H1 (cell line): Measurements from ENCODE around the gene BAHD1. TPM values are rescaled to one million over a fixed set of nuclear protein-coding genes. Genes with fewer than 3 reads are reported as not detected.

ENCODE experiments used
- CTCF ChIA-PET: fragments of 300-600 bp; sonication (Branson Sonifier 250); formaldehyde crosslinking; loops from one replicate; lab custom pipeline; 2021; ENCODE audit not compliant: partially characterized antibody; lab: Charles Lee
- POLR2A ChIA-PET: fragments of 300-600 bp; sonication (Branson Sonifier 250); formaldehyde crosslinking; loops from one replicate; lab custom pipeline; 2021; ENCODE audit warnings: inconsistent platforms; ENCODE audit not compliant: partially characterized antibody; lab: Charles Lee
- DNase-seq, 2 experiments: peaks; one replicate each; pipeline versions ENCODE4 v3.0.0 to v3.0.0-alpha.2; 2010 to 2022; ENCODE audit warnings: low spot score in 2 of 2, low read depth in 1 of 2, mixed read lengths in 1 of 2
- FAIRE-seq: peaks from 2 replicates; lab custom pipeline; 2011; peaks lifted over from hg19 to GRCh38; lab: Jason Lieb, UNC
- H2AFZ ChIP-seq: 2 replicates; pipeline ENCODE4 v1.8.1; 2012; ENCODE audit warnings: low read length, inconsistent platforms
- H2AK5ac ChIP-seq: 2 replicates; pipeline ENCODE4 v1.6.1; 2013; ENCODE audit warnings: low read depth, low read length
- H2BK120ac ChIP-seq: replicated peaks from 2 replicates; pipeline ENCODE3; 2013; ENCODE audit warnings: low read depth, low read length, inconsistent platforms
- H2BK12ac ChIP-seq: 2 replicates; pipeline ENCODE4 v1.6.1; 2013; ENCODE audit warnings: low read depth, low read length
- H2BK15ac ChIP-seq: 2 replicates; pipeline ENCODE4 v1.6.1; 2013; ENCODE audit warnings: low read length
- H2BK20ac ChIP-seq: 2 replicates; pipeline ENCODE4 v1.6.1; 2013; ENCODE audit warnings: low read length
- H2BK5ac ChIP-seq: 2 replicates; pipeline ENCODE4 v1.6.1; 2013; ENCODE audit warnings: low read depth, low read length
- H3K14ac ChIP-seq: 2 replicates; pipeline ENCODE4 v1.6.1; 2013; ENCODE audit warnings: inconsistent platforms; ENCODE audit not compliant: insufficient read length
- H3K18ac ChIP-seq: 2 replicates; pipeline ENCODE4 v1.6.1; 2013; ENCODE audit warnings: low read length; ENCODE audit errors: extremely low read depth
- H3K23ac ChIP-seq: 2 replicates; pipeline ENCODE4 v1.6.1; 2013; ENCODE audit warnings: inconsistent platforms; ENCODE audit not compliant: insufficient read length
- H3K23me2 ChIP-seq: 2 replicates; pipeline ENCODE4 v1.6.1; 2013; ENCODE audit warnings: low read depth, low read length
- H3K27ac ChIP-seq: 2 replicates; pipeline ENCODE4 v1.6.1; 2011; ENCODE audit warnings: low read depth, low read length, inconsistent platforms
- H3K27me3 ChIP-seq, 4 experiments: replicated peaks in 1 of 4; 1 replicate in 1 of 4; 2 replicates in 3 of 4; pipeline versions ENCODE4 v1.6.1 to v1.8.1; 2011 to 2013; ENCODE audit warnings: low read length in 3 of 4, mild to moderate bottlenecking in 3 of 4, inconsistent platforms in 2 of 4, mixed read lengths in 2 of 4, moderate library complexity in 1 of 4; ENCODE audit not compliant: control insufficient read depth in 3 of 4, insufficient read depth in 3 of 4; ENCODE audit errors: extremely low read depth in 1 of 4
- H3K36me3 ChIP-seq, 4 experiments: 2 replicates each; pipeline versions ENCODE4 v1.6.1 to v1.8.1; 2011 to 2013; ENCODE audit warnings: mild to moderate bottlenecking in 4 of 4, low read length in 3 of 4, moderate library complexity in 2 of 4, control low read depth in 1 of 4, inconsistent platforms in 1 of 4; ENCODE audit not compliant: insufficient read depth in 4 of 4, control insufficient read depth in 2 of 4
- H3K4ac ChIP-seq: replicated peaks from 2 replicates; pipeline ENCODE3; 2013; ENCODE audit warnings: low read length, low read depth, mixed read lengths, inconsistent platforms; ENCODE audit not compliant: insufficient read length
- H3K4me1 ChIP-seq, 4 experiments: replicated peaks in 1 of 4; 1 replicate in 1 of 4; 2 replicates in 3 of 4; pipeline versions ENCODE4 v1.6.1 to v1.8.1; 2011 to 2013; ENCODE audit warnings: low read length in 3 of 4, inconsistent platforms in 2 of 4, mixed read lengths in 1 of 4; ENCODE audit not compliant: insufficient read depth in 4 of 4, control insufficient read depth in 3 of 4
- H3K4me2 ChIP-seq, 2 experiments: 2 replicates each; pipeline versions ENCODE4 v1.6.1 to v1.8.1; 2011 to 2013; ENCODE audit warnings: low read depth in 2 of 2, low read length in 2 of 2, control low read depth in 1 of 2, inconsistent platforms in 1 of 2, mild to moderate bottlenecking in 1 of 2; ENCODE audit not compliant: insufficient read depth in 1 of 2
- H3K4me3 ChIP-seq, 4 experiments: fragments of 200-600, 300-600 bp in 1 of 4; sonication (generic), shearing (Covaris generic), sonication (Bioruptor Twin) in 1 of 4; 2 replicates each; pipeline versions ENCODE4 v1.5.1 to v1.8.1; 2011 to 2016; ENCODE audit warnings: low read length in 4 of 4, low read depth in 3 of 4, control low read depth in 2 of 4, inconsistent platforms in 2 of 4, mild to moderate bottlenecking in 2 of 4, mixed read lengths in 1 of 4, moderate library complexity in 1 of 4; ENCODE audit not compliant: insufficient read depth in 2 of 4; ENCODE audit errors: extremely low read depth in 1 of 4
- H3K56ac ChIP-seq: replicated peaks from 2 replicates; pipeline ENCODE3; 2013; ENCODE audit warnings: low read depth, mild to moderate bottlenecking, mixed read lengths, low read length, inconsistent platforms; ENCODE audit not compliant: insufficient read length
- H3K79me1 ChIP-seq: 2 replicates; pipeline ENCODE4 v1.6.1; 2013; ENCODE audit warnings: low read depth, low read length, control low read depth
- H3K79me2 ChIP-seq, 2 experiments: 2 replicates each; pipeline versions ENCODE4 v1.6.1 to v1.8.1; 2012 to 2013; ENCODE audit warnings: low read length in 2 of 2, mild to moderate bottlenecking in 2 of 2, inconsistent platforms in 1 of 2; ENCODE audit not compliant: insufficient read depth in 2 of 2, control insufficient read depth in 1 of 2
- H3K9ac ChIP-seq, 4 experiments: replicated peaks in 1 of 4; 1 replicate in 1 of 4; 2 replicates in 3 of 4; pipeline versions ENCODE4 v1.6.1 to v1.8.1; 2011 to 2013; ENCODE audit warnings: low read depth in 3 of 4, low read length in 3 of 4, control low read depth in 2 of 4, mild to moderate bottlenecking in 2 of 4, moderate library complexity in 2 of 4, inconsistent platforms in 1 of 4; ENCODE audit errors: extremely low read depth in 1 of 4
- H3K9me3 ChIP-seq, 2 experiments: 2 replicates each; pipeline versions ENCODE4 v1.6.1 to v1.8.1; 2012 to 2013; ENCODE audit warnings: mild to moderate bottlenecking in 2 of 2, moderate library complexity in 2 of 2, control low read depth in 1 of 2, inconsistent platforms in 1 of 2, low read depth in 1 of 2, low read length in 1 of 2, mixed read lengths in 1 of 2; ENCODE audit not compliant: insufficient read depth in 2 of 2
- H4K20me1 ChIP-seq, 2 experiments: replicated peaks in 1 of 2; 2 replicates each; pipeline versions ENCODE3 to v1.8.1; 2011 to 2013; ENCODE audit warnings: inconsistent platforms in 2 of 2, low read length in 2 of 2, mild to moderate bottlenecking in 1 of 2; ENCODE audit not compliant: insufficient read depth in 2 of 2, control insufficient read depth in 1 of 2
- H4K5ac ChIP-seq: 2 replicates; pipeline ENCODE4 v1.6.1; 2013; ENCODE audit warnings: low read length, low read depth, mixed read lengths, inconsistent platforms; ENCODE audit not compliant: insufficient read length
- H4K8ac ChIP-seq: 2 replicates; pipeline ENCODE4 v1.8.0; 2013; ENCODE audit warnings: mild to moderate bottlenecking, moderate library complexity, low read length, inconsistent platforms; ENCODE audit not compliant: insufficient read depth; ENCODE audit errors: extremely low read depth
- H4K91ac ChIP-seq: replicated peaks from 2 replicates; pipeline ENCODE3; 2013; ENCODE audit warnings: low read length, mixed read lengths, inconsistent platforms; ENCODE audit not compliant: insufficient read length
- EP300 ChIP-seq, 2 experiments: IDR thresholded peaks; 1 replicate in 1 of 2; 2 replicates in 1 of 2; pipeline ENCODE4 v1.6.1; 2011 to 2012; ENCODE audit warnings: low read depth in 2 of 2, low read length in 2 of 2, mild to moderate bottlenecking in 2 of 2, borderline replicate concordance in 1 of 2, inconsistent platforms in 1 of 2, moderate library complexity in 1 of 2
- FOSL1 ChIP-seq: IDR thresholded peaks from 2 replicates; pipeline ENCODE4 v1.6.1; 2011; ENCODE audit warnings: mild to moderate bottlenecking, low read depth, low read length, moderate library complexity; ENCODE audit not compliant: insufficient read depth
- GABPA ChIP-seq: IDR thresholded peaks from 2 replicates; pipeline ENCODE4 v1.6.1; 2011; ENCODE audit warnings: mild to moderate bottlenecking, low read length, moderate library complexity, borderline replicate concordance; ENCODE audit not compliant: insufficient read depth
- GTF2F1 ChIP-seq: IDR thresholded peaks from 2 replicates; pipeline ENCODE4 v1.6.1; 2012; ENCODE audit warnings: low read depth, low read length, improper control_type of control experiment, borderline replicate concordance
- KDM1A ChIP-seq: fragments of 200-600, 300-600 bp; sonication (generic); IDR thresholded peaks from 2 replicates; pipeline ENCODE4 v1.7.1; 2016; ENCODE audit warnings: mild to moderate bottlenecking, low read length, borderline replicate concordance
- NANOG ChIP-seq: IDR thresholded peaks from 2 replicates; pipeline ENCODE4 v1.6.1; 2011; ENCODE audit warnings: low read length, low read depth, mild to moderate bottlenecking, inconsistent platforms; ENCODE audit not compliant: insufficient read depth, poor library complexity, severe bottlenecking
- PHF8 ChIP-seq: fragments of 200-600 bp; sonication (generic); conservative IDR thresholded peaks from 2 replicates; pipeline ENCODE4 v1.7.1; 2012; ENCODE audit warnings: low read depth, mild to moderate bottlenecking, inconsistent platforms, low read length, moderate library complexity
- POLR2A ChIP-seq, 2 experiments: IDR thresholded peaks; 1 replicate in 1 of 2; 2 replicates in 1 of 2; pipeline ENCODE4 v1.6.1; 2011; ENCODE audit warnings: low read depth in 2 of 2, low read length in 2 of 2, mild to moderate bottlenecking in 2 of 2; ENCODE audit errors: control extremely low read depth in 1 of 2
- SRF ChIP-seq: IDR thresholded peaks from 2 replicates; pipeline ENCODE4 v1.6.1; 2011; ENCODE audit warnings: mild to moderate bottlenecking, low read depth, low read length, moderate library complexity
- TCF12 ChIP-seq: IDR thresholded peaks from 2 replicates; pipeline ENCODE4 v1.6.1; 2011; ENCODE audit warnings: low read depth, mild to moderate bottlenecking, low read length
- YY1 ChIP-seq: IDR thresholded peaks from 2 replicates; pipeline ENCODE4 v1.6.1; 2011; ENCODE audit warnings: low read depth, mild to moderate bottlenecking, low read length
- polyA plus RNA-seq, 7 experiments: library from polyadenylated mRNA; depleted of rRNA in 3 of 7; stranded (reverse) in 5 of 7; unstranded in 2 of 7; fragments of >200 nt in 5 of 7; fragments of 200-250 nt in 2 of 7; gene quantifications; 1 replicate in 5 of 7; 2 replicates in 1 of 7; 4 replicates in 1 of 7; pipeline versions ENCODE4 v1.2.1 to v1.2.3, GENCODE V29; 2011 to 2013; ENCODE audit warnings: missing spikeins in 2 of 7, mixed read lengths in 2 of 7
- total RNA-seq: library from RNA; stranded (reverse); fragmentation: NEBNext Ultra II Directional; extraction: Animal tissue kit (Norgen Biotek cat#: 25700); gene quantifications from 2 replicates; pipeline ENCODE4 v1.2.1, GENCODE V29; 2021
- TF ChIP-seq, protein P1 (sequence below): IDR thresholded peaks from 2 replicates; pipeline ENCODE4 v1.6.1; 2011; ENCODE audit warnings: low read length, improper control_type of control experiment
- TF ChIP-seq, protein P2 (sequence below): IDR thresholded peaks from 2 replicates; pipeline ENCODE4 v1.6.1; 2012; ENCODE audit warnings: inconsistent platforms

BAHD1 gene
- total and polyA plus RNA-seq, 2 of the 8 experiments (the other 6 are each of a cell fraction or from before 2014, with no cell fraction given), result 15.0 to 38.9 TPM

DNA sequence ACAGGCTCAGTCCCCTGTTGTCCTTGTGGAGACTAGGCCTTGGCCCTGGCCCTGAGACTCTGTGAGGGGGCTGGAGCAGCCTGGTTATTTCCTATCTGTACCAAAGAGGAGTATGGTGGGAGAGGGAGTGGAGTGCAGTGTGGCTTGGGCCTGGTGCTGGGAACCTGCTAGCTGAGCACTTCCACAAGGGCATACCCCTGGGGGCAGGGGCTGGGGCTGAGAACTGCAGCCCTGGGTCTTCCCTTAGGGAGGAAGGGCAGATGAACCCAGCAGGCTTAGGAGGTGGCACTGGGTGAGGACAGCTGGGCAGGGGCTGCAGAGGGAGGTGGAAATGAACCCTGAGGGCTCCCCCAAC lies 26.5 kb downstream of the BAHD1 start:
- peaks cover 12 to 14% of the 10 kb centered on the region in 2 experiments for H4K20me1 ChIP-seq
- no peak overlapping the region for H2BK120ac ChIP-seq
- no peak overlapping the region for H2BK15ac ChIP-seq
- no peak overlapping the region for H2AK5ac ChIP-seq
- no peak overlapping the region for H4K91ac ChIP-seq
- H2BK5ac ChIP-seq, result no peak overlapping the region; the same call in 1 of the 2 replicates
- no peak overlapping the region; the same call in 1 of the 2 replicates for H4K8ac ChIP-seq
- no peak overlapping the region for H3K4ac ChIP-seq
- no peak overlapping the region for H3K4me3 ChIP-seq
- H3K27me3 ChIP-seq, result peaks cover 0 to 3% (median 0%) of the 10 kb centered on the region in 4 experiments; a peak in 1 of 7 replicates
- FAIRE-seq (no peak), DNase-seq (no peak)
- H3K23me2 ChIP-seq, result peaks cover 16% of the 10 kb centered on the region
- no peak overlapping the region for H2BK12ac ChIP-seq
- H4K5ac ChIP-seq, result no peak overlapping the region
- H3K36me3 ChIP-seq, result peaks cover 14 to 48% (median 35%) of the 10 kb centered on the region in 4 experiments; a peak in 7 of 8 replicates
- no peak overlapping the region for H3K14ac ChIP-seq
- H2BK20ac ChIP-seq, result no peak overlapping the region
- no peak overlapping the region for H3K27ac ChIP-seq
- H3K9me3 ChIP-seq, result no peaks in the 10 kb centered on the region
- no peak overlapping the region for H3K56ac ChIP-seq
- ChIA-PET CTCF (interaction anchor here (0.6 to 1.4 kb wide), 2 partner anchors 10 to 178 kb away, joined by 3 read pairs; no protein-coding TSS in a partner anchor), POLR2A (interaction anchor here (0.8 to 2.0 kb wide), 2 partner anchors 9 to 17 kb away, joined by 3 to 5 read pairs; no protein-coding TSS in a partner anchor)
- peaks cover 0 to 5% of the 10 kb centered on the region in 2 experiments; a peak in 1 of 4 replicates for H3K79me2 ChIP-seq
- no peak overlapping the region for H3K9ac ChIP-seq
- no peak overlapping the region for H3K18ac ChIP-seq
- peaks cover 7% of the 10 kb centered on the region for H3K79me1 ChIP-seq
- no peak overlapping the region for H3K23ac ChIP-seq
- H3K4me1 ChIP-seq, result peaks cover 0 to 17% (median 10%) of the 10 kb centered on the region in 4 experiments; a peak in 6 of 7 replicates
- H2AFZ ChIP-seq, result no peak overlapping the region
- H3K4me2 ChIP-seq, result no peak overlapping the region
- TF ChIP-seq SRF (no peak), GTF2F1 (no peak), NANOG (no peak), PHF8 (no peak), YY1 (no peak), FOSL1 (no peak), POLR2A (IDR thresholded peaks at IDR 0.05; ENCODE audit: control extremely low read depth in 1 of 2, low read depth in 2 of 2, low read length in 2 of 2) (no peak), GABPA (no peak), KDM1A (no peak), TCF12 (no peak), EP300 (IDR thresholded peaks at IDR 0.05; ENCODE audit: borderline replicate concordance in 1 of 2, low read depth in 2 of 2, low read length in 2 of 2) (no peak)
- TF ChIP-seq, protein P1, sequence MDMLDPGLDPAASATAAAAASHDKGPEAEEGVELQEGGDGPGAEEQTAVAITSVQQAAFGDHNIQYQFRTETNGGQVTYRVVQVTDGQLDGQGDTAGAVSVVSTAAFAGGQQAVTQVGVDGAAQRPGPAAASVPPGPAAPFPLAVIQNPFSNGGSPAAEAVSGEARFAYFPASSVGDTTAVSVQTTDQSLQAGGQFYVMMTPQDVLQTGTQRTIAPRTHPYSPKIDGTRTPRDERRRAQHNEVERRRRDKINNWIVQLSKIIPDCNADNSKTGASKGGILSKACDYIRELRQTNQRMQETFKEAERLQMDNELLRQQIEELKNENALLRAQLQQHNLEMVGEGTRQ, result no peak
- TF ChIP-seq, protein P2, sequence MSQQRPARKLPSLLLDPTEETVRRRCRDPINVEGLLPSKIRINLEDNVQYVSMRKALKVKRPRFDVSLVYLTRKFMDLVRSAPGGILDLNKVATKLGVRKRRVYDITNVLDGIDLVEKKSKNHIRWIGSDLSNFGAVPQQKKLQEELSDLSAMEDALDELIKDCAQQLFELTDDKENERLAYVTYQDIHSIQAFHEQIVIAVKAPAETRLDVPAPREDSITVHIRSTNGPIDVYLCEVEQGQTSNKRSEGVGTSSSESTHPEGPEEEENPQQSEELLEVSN, result no peak
